ENCODE measurements around the gene POPDC2. TPM values are rescaled to one million over a fixed set of nuclear protein-coding genes. Genes with fewer than 3 reads are reported as not detected.

POPDC2 gene
- total RNA-seq, 1 donor from 2014 or later: 2.1 TPM

GRCh38 chr3:119637679-119638477 lies 22.5 kb downstream of the POPDC2 start:
- FAIRE-seq (peak; percentile 93), DNase-seq (ENCODE audit: low read depth) (peak; percentile 93)
- Mint-ChIP-seq H3K4me3 (ENCODE audit: unreplicated experiment) (peak overlapping the region; percentile 58), H3K27ac (ENCODE audit: unreplicated experiment) (peak overlapping the region; percentile 98), H3K36me3 (ENCODE audit: low read depth, unreplicated experiment) (no peaks in the 10 kb centered on the region), H3K4me1 (ENCODE audit: low read depth, unreplicated experiment) (peaks cover 39% of the 10 kb centered on the region), H3K27me3 (ENCODE audit: low read depth, unreplicated experiment) (no peaks in the 10 kb centered on the region), H3K9me3 (ENCODE audit: unreplicated experiment) (no peaks in the 10 kb centered on the region)
- Histone ChIP-seq H4K20me1 (ENCODE audit: insufficient read depth, low read length) (no peaks in the 10 kb centered on the region), H3K27ac (ENCODE audit: low read depth, low read length) (peak overlapping the region; percentile 84), H3K79me2 (ENCODE audit: insufficient read depth, low read length) (no peaks in the 10 kb centered on the region), H2AFZ (ENCODE audit: low read depth, low read length) (peak overlapping the region; percentile 51), H3K36me3 (ENCODE audit: insufficient read depth, low read length) (no peaks in the 10 kb centered on the region), H3K4me3 (ENCODE audit: insufficient read depth, low read depth, low read length) (no peak overlapping the region), H3K27me3 (ENCODE audit: insufficient read depth, low read length) (no peaks in the 10 kb centered on the region), H3K9ac (ENCODE audit: low read length) (peak overlapping the region; percentile 56), H3K9me3 (ENCODE audit: insufficient read depth, low read depth, low read length) (no peaks in the 10 kb centered on the region), H3K4me2 (ENCODE audit: low read length) (peak overlapping the region; percentile 70), H3K4me1 (ENCODE audit: insufficient read depth, low read length) (peaks cover 23% of the 10 kb centered on the region)
- TF ChIP-seq CTCF (IDR thresholded peaks at IDR 0.05; ENCODE audit: insufficient read depth, low read depth, low read length) (no peak), EZH2 (IDR thresholded peaks at IDR 0.05; ENCODE audit: insufficient read depth, low read length) (no peak)

- Mint-ChIP-seq H3K9me3 (ENCODE audit: unreplicated experiment) (no peaks in the 10 kb centered on the region), H3K4me3 (ENCODE audit: unreplicated experiment) (no peak overlapping the region), H3K36me3 (ENCODE audit: low read depth, unreplicated experiment) (no peaks in the 10 kb centered on the region), H3K27ac (ENCODE audit: unreplicated experiment) (peak overlapping the region; percentile 98), H3K4me1 (ENCODE audit: low read depth, unreplicated experiment) (peaks cover 35% of the 10 kb centered on the region), H3K27me3 (ENCODE audit: low read depth, unreplicated experiment) (no peaks in the 10 kb centered on the region)
- no peak overlapping the region for H3K9ac ChIP-seq (ENCODE audit: low read length)
- H3K27ac ChIP-seq (ENCODE audit: low read depth, low read length): peak overlapping the region; percentile 84
- H3K27me3 ChIP-seq (ENCODE audit: insufficient read depth, low read length): no peaks in the 10 kb centered on the region
- no peaks in the 10 kb centered on the region for H3K9me3 ChIP-seq (ENCODE audit: insufficient read depth, low read depth, low read length)
- H3K4me3 ChIP-seq (ENCODE audit: insufficient read depth, low read depth, low read length): no peak overlapping the region
- H3K79me2 ChIP-seq (ENCODE audit: insufficient read depth, low read length): no peaks in the 10 kb centered on the region
- H2AFZ ChIP-seq (ENCODE audit: low read depth, low read length): no peak overlapping the region
- peaks cover 22% of the 10 kb centered on the region for H3K4me1 ChIP-seq (ENCODE audit: insufficient read depth, low read length)
- no peaks in the 10 kb centered on the region for H4K20me1 ChIP-seq (ENCODE audit: insufficient read depth, low read length)
- no peak overlapping the region for H3K4me2 ChIP-seq (ENCODE audit: low read length)
- DNase-seq (ENCODE audit: low read depth): no peak
- FAIRE-seq: no peak
- TF ChIP-seq EZH2 (IDR thresholded peaks at IDR 0.05; ENCODE audit: insufficient read depth, low read length) (no peak), CTCF (IDR thresholded peaks at IDR 0.05; ENCODE audit: insufficient read depth, low read depth, low read length) (no peak)
- no peaks in the 10 kb centered on the region for H3K36me3 ChIP-seq (ENCODE audit: insufficient read depth, low read length)
Observed at GRCh38 chr3:119636891-119637611, 23.3 kb downstream of the POPDC2 start.

All from astrocyte (in vitro differentiated cells and primary cell).